GM12873 (cell line): ENCODE measurements around the gene CATSPERE.

Experiments used
- TF ChIP-seq, protein P1 (sequence below): IDR thresholded peaks from 2 replicates; pipeline ENCODE4 v1.5.1; 2012; ENCODE audit warnings: low read depth, mild to moderate bottlenecking, moderate library complexity, low read length, control low read depth; ENCODE audit not compliant: insufficient read depth; ENCODE audit errors: missing control alignments

Gene CATSPERE

DNA sequence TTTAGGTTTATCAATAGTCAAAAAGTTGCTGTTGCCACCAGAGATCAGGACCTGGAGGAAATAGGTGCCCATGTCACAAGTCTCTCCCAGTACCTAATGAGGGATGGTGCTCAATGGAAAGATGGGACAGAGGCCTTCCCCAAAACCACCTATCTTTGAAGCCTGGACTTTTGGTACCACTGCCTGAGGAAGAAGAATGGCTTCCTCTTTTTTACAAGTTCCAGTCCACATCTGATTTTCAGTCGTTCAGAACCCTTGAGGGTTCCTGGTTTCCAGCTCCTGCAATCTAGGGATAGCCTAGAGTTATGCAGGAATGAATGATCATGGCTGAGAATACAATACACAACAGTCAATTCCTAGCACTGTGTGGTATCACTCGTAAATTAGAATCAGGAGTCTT, 5.7 kb downstream of the CATSPERE start:
- TF ChIP-seq, protein P1, sequence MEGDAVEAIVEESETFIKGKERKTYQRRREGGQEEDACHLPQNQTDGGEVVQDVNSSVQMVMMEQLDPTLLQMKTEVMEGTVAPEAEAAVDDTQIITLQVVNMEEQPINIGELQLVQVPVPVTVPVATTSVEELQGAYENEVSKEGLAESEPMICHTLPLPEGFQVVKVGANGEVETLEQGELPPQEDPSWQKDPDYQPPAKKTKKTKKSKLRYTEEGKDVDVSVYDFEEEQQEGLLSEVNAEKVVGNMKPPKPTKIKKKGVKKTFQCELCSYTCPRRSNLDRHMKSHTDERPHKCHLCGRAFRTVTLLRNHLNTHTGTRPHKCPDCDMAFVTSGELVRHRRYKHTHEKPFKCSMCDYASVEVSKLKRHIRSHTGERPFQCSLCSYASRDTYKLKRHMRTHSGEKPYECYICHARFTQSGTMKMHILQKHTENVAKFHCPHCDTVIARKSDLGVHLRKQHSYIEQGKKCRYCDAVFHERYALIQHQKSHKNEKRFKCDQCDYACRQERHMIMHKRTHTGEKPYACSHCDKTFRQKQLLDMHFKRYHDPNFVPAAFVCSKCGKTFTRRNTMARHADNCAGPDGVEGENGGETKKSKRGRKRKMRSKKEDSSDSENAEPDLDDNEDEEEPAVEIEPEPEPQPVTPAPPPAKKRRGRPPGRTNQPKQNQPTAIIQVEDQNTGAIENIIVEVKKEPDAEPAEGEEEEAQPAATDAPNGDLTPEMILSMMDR = no peak

DNA sequence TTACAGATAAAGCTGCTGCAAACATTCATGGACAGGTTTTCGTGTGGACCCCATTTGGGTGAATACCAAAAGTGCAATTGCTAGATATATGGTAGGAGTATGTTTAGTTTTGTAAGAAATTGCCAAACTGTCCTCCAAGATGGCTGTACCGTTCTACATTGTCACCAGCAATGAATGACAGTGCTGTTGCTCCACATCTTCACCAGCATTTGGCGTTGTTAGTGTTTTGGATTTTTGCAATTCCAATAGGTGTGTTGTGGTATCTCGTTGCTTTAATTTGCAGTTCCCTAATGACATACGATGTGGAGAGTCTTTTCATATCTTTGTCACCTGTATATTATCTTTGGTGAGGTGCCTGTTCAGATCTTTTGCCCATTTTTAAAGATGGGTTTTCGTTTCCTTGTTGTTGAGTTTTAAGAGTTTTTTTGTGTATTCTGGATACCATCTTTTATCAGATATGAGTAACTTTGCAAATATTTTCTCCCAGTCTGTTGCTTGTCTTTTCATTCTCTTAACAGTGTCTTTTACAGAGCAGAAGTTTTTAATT, 12.1 kb downstream of the CATSPERE start:
- TF ChIP-seq, protein P1 = no peak

DNA sequence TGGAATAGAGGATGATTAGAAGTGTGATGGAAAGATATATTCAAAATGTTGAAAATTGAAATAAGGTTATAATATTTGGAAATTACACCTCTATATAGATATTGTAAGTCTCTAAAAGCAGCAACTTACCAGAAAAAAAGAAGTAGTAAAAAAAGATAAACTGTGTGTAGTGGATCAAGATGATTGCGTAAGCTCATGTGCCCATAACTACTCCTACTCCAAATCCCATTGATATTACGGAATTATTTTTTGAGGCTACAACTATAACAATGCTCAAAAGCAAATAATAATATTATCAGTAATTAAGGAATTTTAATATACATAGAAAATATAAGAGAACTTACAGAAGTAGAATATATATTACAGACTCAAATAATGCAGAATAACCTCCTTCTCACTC, 33.6 kb downstream of the CATSPERE start:
- TF ChIP-seq, protein P1 = no peak

DNA sequence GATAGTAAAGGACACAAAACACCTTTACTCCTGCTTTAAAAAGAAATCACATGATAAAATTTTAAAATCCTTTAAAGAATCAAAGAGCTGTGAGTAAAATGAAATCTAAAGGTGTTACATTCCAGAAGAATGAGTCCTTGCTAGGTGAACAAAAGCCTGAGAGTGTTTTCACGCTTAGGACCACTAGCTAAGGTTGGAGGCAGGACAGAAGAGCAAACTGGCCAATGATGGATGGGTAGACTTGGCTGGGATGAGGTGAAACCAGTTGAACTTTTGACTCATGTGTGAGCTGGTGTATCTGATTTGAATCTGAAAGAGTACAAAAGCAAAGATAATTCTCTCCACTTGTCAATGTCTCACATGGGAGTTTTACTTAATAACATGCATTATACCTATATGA, 35.1 kb downstream of the CATSPERE start:
- TF ChIP-seq, protein P1 = no peak

DNA sequence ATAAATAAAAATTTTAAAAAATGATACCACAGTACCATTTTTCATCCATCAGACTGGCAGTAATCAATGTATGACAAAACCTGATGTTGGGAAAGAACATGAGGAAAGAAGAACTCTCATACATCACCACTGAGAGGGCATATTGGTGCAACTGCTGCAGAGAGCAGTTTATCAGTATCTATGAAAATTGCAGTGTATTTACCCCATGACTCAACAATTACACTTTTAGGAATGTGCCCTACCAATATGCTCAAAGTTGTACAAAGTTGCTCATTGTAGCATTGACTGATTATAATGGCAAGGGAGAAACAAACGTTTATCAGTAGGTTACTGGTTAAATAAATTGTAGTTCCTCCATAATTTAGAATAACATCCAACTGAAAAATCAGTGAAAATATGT, 36.7 kb downstream of the CATSPERE start:
- TF ChIP-seq, protein P1 = no peak

DNA sequence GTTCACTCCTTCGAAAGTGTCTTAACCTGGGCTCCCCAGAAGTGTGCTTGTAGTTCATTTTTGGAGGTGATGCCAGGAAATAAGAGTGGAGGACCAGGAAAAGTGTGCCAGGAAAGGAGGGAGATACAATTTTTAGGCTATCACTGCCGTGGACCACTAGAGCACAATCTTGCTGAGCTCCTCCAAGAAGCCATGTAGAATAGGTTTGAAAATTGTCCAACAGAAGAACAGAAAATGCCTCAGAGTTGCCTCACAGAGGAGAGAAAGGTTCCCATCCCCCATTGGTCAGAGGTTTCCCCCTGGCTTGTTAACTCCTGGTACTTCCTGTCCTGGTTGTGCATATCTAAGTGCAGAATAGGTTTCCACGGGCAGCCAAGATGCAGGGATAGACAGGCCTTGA, 41.6 kb downstream of the CATSPERE start:
- TF ChIP-seq, protein P1 = no peak

DNA sequence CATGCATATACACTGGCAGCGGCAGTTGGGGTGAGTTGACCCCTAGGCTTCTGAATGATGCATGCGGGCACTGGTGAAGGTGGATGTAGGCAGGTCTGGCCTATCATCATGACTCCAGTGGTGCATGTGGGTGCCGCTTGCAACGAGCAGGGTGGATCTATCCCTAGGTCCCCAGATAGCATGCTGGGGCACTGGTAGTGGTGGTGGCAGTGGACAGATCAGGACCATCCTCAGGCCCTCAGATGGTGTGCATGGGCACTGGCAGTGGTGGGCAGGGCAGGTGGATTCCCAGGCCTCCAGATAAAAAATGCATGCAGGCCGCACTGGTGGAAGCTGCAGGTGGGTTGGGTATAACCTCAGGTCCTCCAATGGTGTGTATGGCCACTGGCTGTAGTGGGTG, 52.4 kb downstream of the CATSPERE start:
- TF ChIP-seq, protein P1 = no peak

DNA sequence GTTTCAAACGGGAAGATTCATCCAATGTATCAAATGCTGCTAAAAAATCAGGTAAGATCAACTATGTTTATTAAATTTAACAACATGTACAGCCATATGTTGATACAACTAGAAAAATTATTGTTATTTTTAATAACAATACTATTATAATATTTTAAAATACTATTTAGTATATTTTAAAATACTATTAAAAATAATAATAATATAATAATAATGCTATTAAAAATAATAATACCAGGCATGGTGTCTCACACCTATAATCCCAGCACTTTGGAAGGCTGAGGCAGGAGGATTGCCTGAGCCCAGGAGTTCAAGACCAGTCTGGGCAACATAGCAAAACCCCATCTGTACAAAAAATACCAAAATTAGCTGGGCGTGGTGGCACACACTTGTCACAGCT, 54.6 kb downstream of the CATSPERE start:
- TF ChIP-seq, protein P1 = no peak
